ENCODE data around the gene FIBIN.

FIBIN gene

DNA sequence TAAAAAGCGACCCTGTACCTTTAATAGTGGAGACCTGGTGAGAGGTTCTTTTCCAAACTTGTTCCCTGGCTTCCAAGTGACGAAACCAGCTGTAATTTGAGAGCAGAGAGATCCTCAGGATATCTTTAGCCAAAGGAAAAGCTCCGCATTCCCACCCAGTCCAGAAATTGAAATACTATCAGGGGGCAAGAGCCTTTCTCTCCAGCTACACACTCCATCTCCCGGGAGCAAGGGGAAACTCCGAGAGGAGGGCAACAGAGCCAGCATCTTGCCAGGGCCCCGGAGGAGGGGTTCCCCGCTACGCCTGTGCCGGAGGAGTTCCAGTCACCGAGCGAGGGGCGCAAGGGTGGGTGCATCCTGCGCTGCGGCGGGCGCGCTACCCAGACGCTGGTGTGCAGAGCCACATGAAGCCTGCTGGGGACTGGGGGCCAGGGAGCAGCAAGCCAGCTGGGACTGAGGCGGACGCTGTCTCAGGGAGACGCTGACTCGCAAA is at the start of gene FIBIN:
TSS of gene FIBIN (plus strand) at position 148 of the 493 bp plus-strand sequence. CDS start 415 bp downstream, outside the sequence.
- Mint-ChIP-seq H3K4me3 (no peak within 1 kb of the TSS), H3K9me3 (no peaks in the 10 kb centered on the region), H3K4me1 (no peaks in the 10 kb centered on the region), H3K36me3 (ENCODE audit: insufficient read depth) (no peaks in the 10 kb centered on the region), H3K27ac (ENCODE audit: low read depth) (no peak within 1 kb of the TSS), H3K27me3 (no peaks in the 10 kb centered on the region)
- DNase-seq (ENCODE audit: low spot score in 2 of 2) (no peak), ATAC-seq (replicated peaks; ENCODE audit: extremely low read depth, poor library complexity, severe bottlenecking) (no peak)

DNA sequence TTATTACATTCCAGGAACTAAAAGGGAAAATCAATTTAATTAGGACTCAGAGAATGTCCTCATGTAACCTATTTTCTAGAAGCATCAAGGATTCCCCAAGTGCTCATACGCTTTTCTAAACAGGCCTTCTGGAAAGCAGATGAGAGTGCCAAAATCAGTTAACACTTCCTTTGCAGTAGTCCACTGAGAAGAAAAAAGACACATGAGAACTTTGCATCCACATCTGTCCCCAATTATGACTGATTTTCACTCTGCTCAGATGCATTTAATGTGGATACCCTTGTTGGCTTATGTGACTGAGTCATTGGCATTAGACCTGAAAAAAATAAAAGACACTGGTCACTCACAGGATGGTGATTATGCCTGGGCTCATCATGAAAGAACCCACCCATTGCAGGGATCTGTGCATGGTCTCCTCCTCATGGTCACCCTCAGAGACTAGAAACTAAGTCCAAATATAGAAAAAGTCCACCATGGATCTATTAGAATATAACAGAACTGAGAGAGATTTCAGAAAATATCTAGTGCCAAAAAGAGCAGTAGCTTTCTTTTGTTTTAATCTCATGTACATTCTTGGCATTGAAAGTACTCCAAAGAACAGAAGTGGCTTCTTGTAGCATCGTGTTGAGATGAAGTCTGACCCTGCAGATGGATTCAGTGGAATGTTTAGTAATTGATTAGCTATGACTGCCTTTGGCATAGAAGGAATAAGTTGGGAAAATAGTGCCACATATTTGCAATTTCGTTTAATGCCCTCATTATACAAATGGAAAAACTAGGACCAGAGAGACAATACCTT is 48.8 kb upstream of the FIBIN start:
- DNase-seq (ENCODE audit: low spot score in 2 of 2) (no peak), ATAC-seq (replicated peaks; ENCODE audit: extremely low read depth, poor library complexity, severe bottlenecking) (no peak)
- Mint-ChIP-seq H3K4me1 (no peaks in the 10 kb centered on the region), H3K27ac (ENCODE audit: low read depth) (no peak overlapping the region), H3K9me3 (peaks cover 33% of the 10 kb centered on the region), H3K27me3 (no peaks in the 10 kb centered on the region), H3K36me3 (ENCODE audit: insufficient read depth) (peaks cover 1% of the 10 kb centered on the region), H3K4me3 (no peak overlapping the region)

DNA sequence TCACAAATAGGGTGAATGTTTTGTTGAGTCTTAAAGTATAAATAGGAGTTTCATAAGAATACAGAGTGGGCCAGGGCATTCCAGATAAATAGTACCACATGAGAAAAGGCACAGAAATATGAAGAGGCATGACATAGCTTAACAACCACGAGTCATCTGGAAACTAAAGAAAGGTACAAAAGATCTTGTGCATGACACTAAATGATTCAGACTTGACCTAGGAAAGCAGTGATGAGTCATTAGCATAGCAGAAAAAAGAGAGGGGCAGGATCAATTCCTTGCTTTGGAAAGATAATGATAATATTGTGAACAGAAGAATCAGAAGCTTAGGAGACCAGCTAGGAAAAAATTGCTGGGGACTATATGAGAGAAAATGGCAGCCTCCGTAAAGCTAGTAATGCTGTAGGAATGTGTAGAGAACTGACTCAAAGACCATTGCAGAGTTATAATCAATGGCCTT is 47.6 kb upstream of the FIBIN start:
- no peaks in the 10 kb centered on the region for H3K4me1 Mint-ChIP-seq
- DNase-seq (ENCODE audit: low spot score in 2 of 2): no peak
- no peak overlapping the region for H3K27ac Mint-ChIP-seq (ENCODE audit: low read depth)
- H3K9me3 Mint-ChIP-seq: peaks cover 32% of the 10 kb centered on the region
- H3K4me3 Mint-ChIP-seq: no peak overlapping the region
- ATAC-seq (replicated peaks; ENCODE audit: extremely low read depth, poor library complexity, severe bottlenecking): no peak
- no peaks in the 10 kb centered on the region for H3K27me3 Mint-ChIP-seq
- H3K36me3 Mint-ChIP-seq (ENCODE audit: insufficient read depth): peaks cover 1% of the 10 kb centered on the region

DNA sequence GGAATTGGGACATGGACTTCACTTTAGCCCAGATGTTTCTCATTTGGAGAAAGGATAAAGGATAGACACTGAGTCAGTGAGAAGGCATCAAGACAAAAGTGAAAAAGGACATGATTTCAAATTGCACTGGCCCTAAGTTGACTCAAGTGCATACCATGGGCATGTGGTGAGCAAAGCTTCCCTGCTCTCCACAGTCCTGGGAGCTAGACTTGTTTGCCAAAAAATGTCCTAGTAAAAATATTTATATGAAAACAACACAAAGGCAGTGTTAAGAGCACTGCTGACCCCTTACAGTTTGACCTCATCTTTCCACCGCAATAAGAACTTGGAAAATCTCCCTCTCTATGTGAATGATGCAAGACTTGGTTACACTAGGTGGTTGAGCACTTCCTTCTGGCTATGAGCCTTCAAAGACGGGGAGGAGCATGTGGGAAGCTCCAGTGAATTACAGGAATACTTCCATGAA is 46.5 kb upstream of the FIBIN start:
- ATAC-seq (replicated peaks; ENCODE audit: extremely low read depth, poor library complexity, severe bottlenecking): no peak
- peaks cover 26% of the 10 kb centered on the region for H3K9me3 Mint-ChIP-seq

DNA sequence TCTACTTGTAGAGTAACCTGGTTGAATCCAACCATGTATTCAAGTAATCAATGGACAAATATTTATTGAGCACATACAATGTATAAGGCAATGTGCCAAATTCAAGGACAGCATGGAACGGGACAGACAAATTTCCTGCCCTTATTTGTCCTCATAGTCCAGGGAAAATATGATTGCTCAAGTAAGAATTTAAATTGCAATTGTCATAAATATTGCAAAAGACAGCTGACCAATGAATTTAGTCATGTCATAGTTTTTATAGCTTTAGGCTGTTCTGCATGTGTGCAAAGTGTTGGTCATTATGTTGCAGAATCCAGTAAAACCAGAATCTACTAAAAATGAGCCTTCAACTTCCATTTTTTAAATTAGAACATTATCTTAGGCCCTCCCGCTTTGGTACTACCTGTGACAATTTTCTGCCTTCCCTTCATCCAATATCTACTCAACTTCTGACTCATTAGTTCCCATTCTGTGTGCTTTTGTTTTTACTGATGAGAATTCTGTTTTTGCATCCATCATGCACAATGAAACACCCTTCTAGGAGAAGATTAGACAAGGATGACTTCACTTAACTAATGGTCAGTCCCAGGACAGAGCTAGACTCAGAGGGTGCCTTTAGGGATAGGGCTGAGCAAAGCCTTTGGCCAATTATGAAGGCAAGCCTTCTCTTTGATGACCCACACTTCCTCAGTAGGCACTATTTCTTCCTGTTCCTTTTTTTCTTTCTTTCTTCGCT is 45.8 kb upstream of the FIBIN start:
- H3K9me3 Mint-ChIP-seq: peaks cover 31% of the 10 kb centered on the region
- H3K36me3 Mint-ChIP-seq (ENCODE audit: insufficient read depth): peaks cover 1% of the 10 kb centered on the region
- DNase-seq (ENCODE audit: low spot score in 2 of 2) (no peak), ATAC-seq (replicated peaks; ENCODE audit: extremely low read depth, poor library complexity, severe bottlenecking) (no peak)
- H3K27me3 Mint-ChIP-seq: no peaks in the 10 kb centered on the region
- H3K4me1 Mint-ChIP-seq: no peaks in the 10 kb centered on the region
- no peak overlapping the region for H3K27ac Mint-ChIP-seq (ENCODE audit: low read depth)
- no peak overlapping the region for H3K4me3 Mint-ChIP-seq

More for the DNA sequence above, 46.5 kb upstream of the FIBIN start:
- DNase-seq (ENCODE audit: low spot score in 2 of 2): no peak
- Mint-ChIP-seq H3K27me3 (no peaks in the 10 kb centered on the region), H3K4me3 (no peak overlapping the region), H3K27ac (ENCODE audit: low read depth) (no peak overlapping the region), H3K36me3 (ENCODE audit: insufficient read depth) (peaks cover 1% of the 10 kb centered on the region), H3K4me1 (no peaks in the 10 kb centered on the region)

DNA sequence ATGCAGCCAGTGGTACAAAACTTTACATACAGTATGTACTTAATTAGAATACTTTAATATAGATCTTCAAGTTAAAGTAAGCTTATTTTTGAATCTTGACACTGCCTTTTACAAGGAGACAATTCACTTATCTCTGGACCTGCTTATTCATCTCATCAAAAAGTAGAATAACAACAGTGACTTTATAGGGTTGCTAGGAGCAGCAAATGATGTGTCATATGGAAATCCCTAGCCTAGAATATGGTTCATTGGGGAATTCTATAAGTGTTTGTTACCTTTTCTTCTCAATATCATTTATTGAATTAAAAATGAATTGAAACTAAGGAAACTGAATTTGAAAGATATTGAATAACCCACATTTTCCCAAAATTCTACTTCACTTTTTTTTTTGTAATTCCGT is 45.0 kb upstream of the FIBIN start:
- H3K27ac Mint-ChIP-seq (ENCODE audit: low read depth): no peak overlapping the region
- H3K27me3 Mint-ChIP-seq: no peaks in the 10 kb centered on the region
- no peak overlapping the region for H3K4me3 Mint-ChIP-seq
- ATAC-seq (replicated peaks; ENCODE audit: extremely low read depth, poor library complexity, severe bottlenecking) (no peak), DNase-seq (ENCODE audit: low spot score in 2 of 2) (no peak)
- H3K36me3 Mint-ChIP-seq (ENCODE audit: insufficient read depth): peaks cover 1% of the 10 kb centered on the region
- peaks cover 31% of the 10 kb centered on the region for H3K9me3 Mint-ChIP-seq
- H3K4me1 Mint-ChIP-seq: no peaks in the 10 kb centered on the region

DNA sequence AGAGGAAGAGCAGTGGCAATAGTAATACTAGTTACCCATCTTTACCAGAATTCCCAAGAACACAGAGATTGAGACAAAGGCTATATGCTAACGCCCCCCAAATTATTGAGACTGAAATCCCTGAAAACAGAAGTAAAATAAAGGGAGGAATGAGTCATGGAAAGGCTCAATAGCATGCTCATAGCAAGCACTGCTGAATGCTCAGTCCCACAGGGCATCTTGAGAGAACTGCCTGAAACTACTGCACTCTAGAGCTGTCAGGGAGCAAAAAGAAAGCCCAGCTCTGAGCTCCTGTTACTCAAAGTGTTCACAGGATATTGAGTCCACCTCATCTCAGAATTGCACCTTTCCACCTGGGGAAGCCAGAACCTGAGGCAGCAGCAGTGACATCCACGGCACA is 44.1 kb upstream of the FIBIN start:
- no peak for ATAC-seq (replicated peaks; ENCODE audit: extremely low read depth, poor library complexity, severe bottlenecking)
- Mint-ChIP-seq H3K27me3 (no peaks in the 10 kb centered on the region), H3K4me1 (no peaks in the 10 kb centered on the region)

DNA sequence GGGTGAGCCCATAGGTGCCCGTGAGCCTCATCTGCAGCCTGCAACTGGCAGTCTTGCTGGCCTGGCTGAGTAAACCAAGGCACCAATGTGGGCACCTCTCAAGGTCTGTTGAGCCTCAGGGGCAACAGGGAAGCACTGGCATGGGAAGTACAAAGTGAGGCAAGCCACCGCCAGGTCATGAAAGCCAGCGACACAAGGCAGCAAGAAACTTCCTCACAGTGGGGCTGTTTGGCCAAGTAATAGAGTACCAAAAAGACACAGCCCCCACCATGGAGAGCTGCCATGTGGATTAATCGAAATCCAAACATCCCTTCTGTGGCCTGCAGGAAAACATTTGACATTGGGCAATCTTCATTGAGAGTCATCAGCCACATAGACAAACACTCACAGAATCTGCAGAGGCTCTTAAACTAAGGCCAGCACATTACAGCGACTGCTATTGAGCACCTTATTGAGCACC is 43.6 kb upstream of the FIBIN start:
- no peaks in the 10 kb centered on the region for H3K27me3 Mint-ChIP-seq
- DNase-seq (ENCODE audit: low spot score in 2 of 2) (no peak), ATAC-seq (replicated peaks; ENCODE audit: extremely low read depth, poor library complexity, severe bottlenecking) (no peak)
- H3K27ac Mint-ChIP-seq (ENCODE audit: low read depth): no peak overlapping the region
- H3K36me3 Mint-ChIP-seq (ENCODE audit: insufficient read depth): peaks cover 1% of the 10 kb centered on the region
- no peaks in the 10 kb centered on the region for H3K4me1 Mint-ChIP-seq
- peaks cover 31% of the 10 kb centered on the region for H3K9me3 Mint-ChIP-seq
- H3K4me3 Mint-ChIP-seq: no peak overlapping the region

More for the DNA sequence above, 44.1 kb upstream of the FIBIN start:
- no peak overlapping the region for H3K27ac Mint-ChIP-seq (ENCODE audit: low read depth)
- peaks cover 31% of the 10 kb centered on the region for H3K9me3 Mint-ChIP-seq
- H3K36me3 Mint-ChIP-seq (ENCODE audit: insufficient read depth): peaks cover 1% of the 10 kb centered on the region
- no peak overlapping the region for H3K4me3 Mint-ChIP-seq
- no peak for DNase-seq (ENCODE audit: low spot score in 2 of 2)

DNA sequence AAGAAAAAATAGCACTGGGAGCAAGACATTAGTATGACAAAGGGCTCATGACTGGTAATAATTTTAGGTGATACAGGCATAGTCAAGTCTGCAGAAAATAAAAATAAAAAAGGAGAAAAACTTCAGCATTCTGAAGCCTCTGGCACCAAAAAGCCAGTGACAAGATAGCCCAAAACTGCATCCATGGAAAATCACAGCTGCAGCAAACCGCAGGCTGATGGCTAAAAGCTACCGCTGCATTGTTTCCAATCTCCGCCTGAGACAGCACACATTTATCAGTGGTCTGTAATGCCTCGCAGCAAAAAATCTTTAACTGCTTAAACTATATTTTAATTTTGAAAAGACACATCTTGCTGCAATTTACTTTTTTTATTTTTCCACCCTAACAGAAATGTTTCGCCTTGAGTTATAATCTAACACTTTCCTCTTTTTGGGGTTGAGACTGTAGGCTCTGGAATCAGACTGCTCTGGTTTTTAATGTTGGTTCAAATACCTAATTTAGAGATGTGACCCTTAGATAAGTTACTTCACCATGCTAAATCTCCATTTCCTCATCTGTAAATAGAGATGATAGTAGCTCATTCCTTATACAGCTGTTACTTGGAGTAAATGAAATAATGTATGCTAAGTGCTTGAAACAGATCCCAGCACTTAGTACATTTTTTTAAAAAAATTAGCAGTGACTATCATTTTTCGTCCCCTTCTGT is 42.0 kb upstream of the FIBIN start:
- H3K4me1 Mint-ChIP-seq: no peaks in the 10 kb centered on the region
- no peak overlapping the region for H3K27ac Mint-ChIP-seq (ENCODE audit: low read depth)
- no peak overlapping the region for H3K4me3 Mint-ChIP-seq
- peaks cover 1% of the 10 kb centered on the region for H3K36me3 Mint-ChIP-seq (ENCODE audit: insufficient read depth)
- no peak for ATAC-seq (replicated peaks; ENCODE audit: extremely low read depth, poor library complexity, severe bottlenecking)
- H3K27me3 Mint-ChIP-seq: no peaks in the 10 kb centered on the region
- H3K9me3 Mint-ChIP-seq: peaks cover 18% of the 10 kb centered on the region
- no peak for DNase-seq (ENCODE audit: low spot score in 2 of 2)

DNA sequence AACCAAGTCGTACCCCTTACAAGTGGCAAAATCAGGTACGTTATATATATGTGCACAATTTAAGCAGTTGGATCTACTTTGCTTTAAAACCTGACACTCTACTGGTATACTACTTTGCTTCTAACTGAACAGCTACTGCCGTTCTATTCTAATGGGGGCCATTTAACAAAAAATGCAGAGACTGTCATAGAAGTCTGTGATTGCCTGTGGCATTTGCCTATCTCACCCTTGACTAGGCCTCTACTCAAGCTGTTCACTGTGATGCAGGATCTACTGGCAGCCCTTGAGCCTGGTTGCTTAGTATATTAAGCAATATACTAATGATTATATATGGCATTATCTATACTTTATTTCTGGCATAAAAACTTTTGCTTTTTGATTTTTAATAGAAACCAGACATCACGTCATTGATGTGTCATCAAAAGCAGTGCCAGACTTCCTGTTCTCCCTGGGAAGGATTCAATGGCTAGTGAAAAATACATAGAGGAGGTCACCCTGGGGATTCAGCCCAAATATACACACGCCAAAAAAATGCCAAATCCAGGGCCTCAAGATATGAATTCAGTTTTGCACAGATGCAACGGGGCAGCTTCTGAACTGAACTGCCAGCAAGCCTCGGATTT is 40.0 kb upstream of the FIBIN start:
- ATAC-seq (replicated peaks; ENCODE audit: extremely low read depth, poor library complexity, severe bottlenecking) (no peak), DNase-seq (ENCODE audit: low spot score in 2 of 2) (no peak)
- peaks cover 1% of the 10 kb centered on the region for H3K36me3 Mint-ChIP-seq (ENCODE audit: insufficient read depth)
- H3K4me3 Mint-ChIP-seq: no peak overlapping the region
- no peak overlapping the region for H3K27ac Mint-ChIP-seq (ENCODE audit: low read depth)
- H3K27me3 Mint-ChIP-seq: no peaks in the 10 kb centered on the region
- peaks cover 12% of the 10 kb centered on the region for H3K9me3 Mint-ChIP-seq
- no peaks in the 10 kb centered on the region for H3K4me1 Mint-ChIP-seq

DNA sequence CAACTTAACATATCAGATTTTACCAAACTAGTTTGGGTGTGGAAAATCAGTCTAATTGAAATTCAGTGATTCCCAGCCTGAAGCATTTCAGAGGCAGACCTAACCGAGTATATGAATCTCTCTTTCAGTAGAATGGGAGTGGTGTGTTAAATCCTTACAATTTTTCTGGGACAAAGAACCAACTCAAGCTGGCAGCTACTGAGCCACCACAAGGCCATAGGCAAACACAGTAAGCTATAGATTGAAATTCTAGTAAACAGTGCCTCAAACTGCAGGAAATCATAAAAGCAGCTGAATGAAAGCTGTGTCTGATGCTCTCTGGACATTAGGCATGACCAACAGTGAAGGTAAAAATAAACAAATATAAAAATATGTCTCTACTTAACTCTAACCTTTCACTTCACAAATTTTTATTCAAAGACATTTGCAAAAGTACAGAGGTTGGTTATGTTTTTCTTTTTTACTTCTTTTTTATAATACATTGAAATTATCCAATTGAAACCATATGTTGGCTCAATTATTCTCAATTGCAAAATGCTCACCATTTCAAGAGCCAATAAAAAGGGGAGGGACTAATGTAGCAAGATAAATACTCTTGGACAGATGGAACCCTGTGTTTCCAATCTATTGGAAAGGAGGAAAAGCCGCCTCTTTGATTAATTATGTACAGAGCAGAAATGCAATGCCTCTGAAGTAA is 35.8 kb upstream of the FIBIN start:
- DNase-seq (ENCODE audit: low spot score in 2 of 2) (no peak), ATAC-seq (replicated peaks; ENCODE audit: extremely low read depth, poor library complexity, severe bottlenecking) (no peak)
- Mint-ChIP-seq H3K4me1 (no peaks in the 10 kb centered on the region), H3K9me3 (peaks cover 10% of the 10 kb centered on the region), H3K27me3 (no peaks in the 10 kb centered on the region), H3K4me3 (no peak overlapping the region), H3K27ac (ENCODE audit: low read depth) (no peak overlapping the region), H3K36me3 (ENCODE audit: insufficient read depth) (no peaks in the 10 kb centered on the region)

DNA sequence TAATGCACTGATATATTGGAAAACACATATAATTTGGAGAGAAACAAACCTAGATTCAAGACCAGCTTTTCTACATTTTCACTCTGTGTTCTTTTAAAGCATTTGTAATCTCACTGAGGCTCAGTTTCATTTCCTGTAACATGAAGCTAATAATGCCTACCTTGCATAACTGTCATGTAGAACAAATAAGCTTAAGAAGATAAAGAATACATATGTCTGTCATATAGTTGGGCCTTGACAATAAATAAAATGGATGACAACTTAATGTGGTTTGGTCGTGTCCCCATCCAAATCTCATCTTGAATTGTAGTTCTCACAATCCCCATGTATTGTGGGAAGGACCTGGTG is 35.2 kb upstream of the FIBIN start:
- H3K4me1 Mint-ChIP-seq: no peaks in the 10 kb centered on the region
- DNase-seq (ENCODE audit: low spot score in 2 of 2) (no peak), ATAC-seq (replicated peaks; ENCODE audit: extremely low read depth, poor library complexity, severe bottlenecking) (no peak)
- no peak overlapping the region for H3K27ac Mint-ChIP-seq (ENCODE audit: low read depth)
- no peaks in the 10 kb centered on the region for H3K36me3 Mint-ChIP-seq (ENCODE audit: insufficient read depth)
- H3K9me3 Mint-ChIP-seq: peaks cover 10% of the 10 kb centered on the region
- H3K27me3 Mint-ChIP-seq: no peaks in the 10 kb centered on the region
- H3K4me3 Mint-ChIP-seq: no peak overlapping the region

Data from central memory CD8-positive, alpha-beta T cell (primary cell).